Measurements from ENCODE around the gene TBC1D22A. TPM values are rescaled to one million over a fixed set of nuclear protein-coding genes. Genes with fewer than 3 reads are reported as not detected.

TBC1D22A gene
- total RNA-seq, 1 donor from 2014 or later, result 87.8 TPM

DNA sequence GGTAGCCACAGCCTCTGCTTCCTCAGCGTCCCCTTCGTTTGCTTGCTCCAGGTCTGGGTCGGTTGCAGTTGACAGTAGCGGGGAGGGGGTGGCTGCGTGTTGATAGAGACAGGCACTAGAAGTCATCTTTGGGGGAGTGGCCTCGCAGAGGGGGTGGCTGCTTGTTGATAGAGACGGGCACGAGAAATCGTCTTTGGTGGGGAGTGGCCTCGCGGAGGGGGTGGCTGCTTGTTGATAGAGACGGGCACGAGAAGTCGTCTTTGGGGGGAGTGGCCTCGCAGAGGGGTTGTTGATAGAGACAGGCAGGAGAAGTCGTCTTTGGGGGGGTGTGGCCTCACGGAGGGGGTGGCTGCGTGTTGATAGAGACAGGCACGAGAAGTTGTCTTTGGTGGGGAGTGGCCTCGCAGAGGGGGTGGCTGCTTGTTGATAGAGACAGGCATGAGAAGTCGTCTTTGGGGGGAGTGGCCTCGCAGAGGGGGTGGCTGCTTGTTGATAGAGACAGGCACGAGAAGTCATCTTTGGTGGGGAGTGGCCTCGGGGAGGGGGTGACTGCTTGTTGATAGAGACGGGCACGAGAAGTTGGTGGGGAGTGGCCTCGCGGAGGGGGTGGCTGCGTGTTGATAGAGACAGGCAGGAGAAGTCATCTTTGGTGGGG is 328.3 kb downstream of the TBC1D22A start:
- TF ChIP-seq, protein P1, sequence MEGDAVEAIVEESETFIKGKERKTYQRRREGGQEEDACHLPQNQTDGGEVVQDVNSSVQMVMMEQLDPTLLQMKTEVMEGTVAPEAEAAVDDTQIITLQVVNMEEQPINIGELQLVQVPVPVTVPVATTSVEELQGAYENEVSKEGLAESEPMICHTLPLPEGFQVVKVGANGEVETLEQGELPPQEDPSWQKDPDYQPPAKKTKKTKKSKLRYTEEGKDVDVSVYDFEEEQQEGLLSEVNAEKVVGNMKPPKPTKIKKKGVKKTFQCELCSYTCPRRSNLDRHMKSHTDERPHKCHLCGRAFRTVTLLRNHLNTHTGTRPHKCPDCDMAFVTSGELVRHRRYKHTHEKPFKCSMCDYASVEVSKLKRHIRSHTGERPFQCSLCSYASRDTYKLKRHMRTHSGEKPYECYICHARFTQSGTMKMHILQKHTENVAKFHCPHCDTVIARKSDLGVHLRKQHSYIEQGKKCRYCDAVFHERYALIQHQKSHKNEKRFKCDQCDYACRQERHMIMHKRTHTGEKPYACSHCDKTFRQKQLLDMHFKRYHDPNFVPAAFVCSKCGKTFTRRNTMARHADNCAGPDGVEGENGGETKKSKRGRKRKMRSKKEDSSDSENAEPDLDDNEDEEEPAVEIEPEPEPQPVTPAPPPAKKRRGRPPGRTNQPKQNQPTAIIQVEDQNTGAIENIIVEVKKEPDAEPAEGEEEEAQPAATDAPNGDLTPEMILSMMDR (IDR thresholded peaks at IDR 0.05), result no peak
- DNase-seq (ENCODE audit: low spot score in 2 of 2), result no peak
- intact Hi-C loops (cut with DNase I), result no loop called here
- H3K27me3 ChIP-seq, result no peaks in the 10 kb centered on the region
- no peaks in the 10 kb centered on the region for H3K4me1 ChIP-seq
- H3K27ac ChIP-seq, result no peak overlapping the region
- no peaks in the 10 kb centered on the region for H3K9me3 ChIP-seq
- H3K4me3 ChIP-seq, result peak overlapping the region in 1 of 2 donors; percentile 33
- H3K36me3 ChIP-seq, result no peaks in the 10 kb centered on the region

- TF ChIP-seq, protein P1 (IDR thresholded peaks at IDR 0.05), result no peak
- Histone ChIP-seq H3K36me3 (no peaks in the 10 kb centered on the region), H3K27me3 (no peaks in the 10 kb centered on the region), H3K27ac (no peak overlapping the region), H3K9me3 (no peaks in the 10 kb centered on the region), H3K4me3 (no peak overlapping the region), H3K4me1 (no peaks in the 10 kb centered on the region)
- DNase-seq (ENCODE audit: low spot score in 2 of 2), result no peak
- intact Hi-C loops (cut with DNase I), result no loop called here
Measured at GRCh38 chr22:47091246-47091651, 328.8 kb downstream of the TBC1D22A start.

DNA sequence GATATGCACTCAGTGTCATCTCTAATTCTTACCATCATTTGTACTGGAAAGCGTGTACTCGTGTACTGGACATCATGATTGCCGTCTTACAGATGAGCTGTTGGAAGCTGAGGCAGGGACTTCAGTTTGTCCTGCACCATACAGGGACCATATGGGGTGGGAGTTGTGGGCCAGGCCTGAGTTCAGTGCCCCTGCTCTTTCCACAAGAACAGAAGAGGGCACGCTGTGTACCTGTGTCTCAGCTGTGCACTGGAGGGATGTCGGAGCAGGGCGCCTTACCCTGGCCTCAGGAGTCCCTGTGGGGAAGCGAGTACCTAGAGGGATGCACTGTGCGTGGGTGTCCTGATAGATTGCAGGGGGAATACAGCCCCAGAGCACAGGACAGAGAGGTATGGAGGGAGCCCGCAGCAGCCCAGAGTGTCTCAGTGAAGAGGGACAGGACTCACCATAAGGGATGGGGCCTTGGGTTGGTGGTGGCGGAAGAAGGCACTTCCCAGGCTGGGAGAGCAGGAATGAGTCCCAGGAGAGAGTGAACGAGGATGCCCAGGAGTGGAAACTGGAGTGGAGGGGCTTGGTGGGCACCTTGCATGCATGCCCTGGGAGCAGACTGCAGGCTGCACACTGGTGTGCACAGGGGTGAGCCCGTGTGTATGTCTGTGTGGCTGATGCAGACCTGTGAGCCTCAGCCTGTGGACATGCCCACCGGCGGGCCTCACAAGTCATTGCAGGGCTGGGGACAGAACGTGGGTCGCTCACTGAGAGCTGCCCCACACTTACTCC is 329.7 kb downstream of the TBC1D22A start:
- Histone ChIP-seq H3K36me3 (no peaks in the 10 kb centered on the region), H3K27me3 (no peaks in the 10 kb centered on the region), H3K4me3 (no peak overlapping the region), H3K27ac (no peak overlapping the region), H3K4me1 (no peaks in the 10 kb centered on the region), H3K9me3 (no peaks in the 10 kb centered on the region)
- TF ChIP-seq, protein P1 (IDR thresholded peaks at IDR 0.05), result no peak
- intact Hi-C loops (cut with DNase I), result no loop called here
- DNase-seq (ENCODE audit: low spot score in 2 of 2), result no peak

DNA sequence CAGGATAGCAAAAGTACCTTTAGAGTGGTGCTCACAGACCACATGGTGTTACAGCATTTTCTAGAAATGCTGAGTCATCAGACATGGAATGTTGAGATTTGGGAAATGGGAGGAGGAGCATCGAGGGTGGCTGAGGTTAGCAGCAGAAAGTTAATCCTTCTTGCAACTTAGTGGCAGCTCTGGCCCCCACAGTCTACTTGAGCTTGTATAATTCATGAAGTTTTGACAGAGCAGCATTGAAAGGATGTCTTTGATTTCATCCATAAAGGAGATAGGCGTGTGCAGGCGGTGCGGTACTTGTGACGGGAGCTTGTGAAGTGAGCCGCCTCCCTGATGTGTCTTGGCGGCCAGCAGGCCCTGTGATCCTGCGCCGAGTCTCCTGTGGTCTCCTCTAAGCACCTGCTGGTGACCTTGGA is 330.5 kb downstream of the TBC1D22A start:
- Histone ChIP-seq H3K27me3 (no peaks in the 10 kb centered on the region), H3K4me3 (no peak overlapping the region), H3K36me3 (no peaks in the 10 kb centered on the region), H3K4me1 (no peaks in the 10 kb centered on the region), H3K27ac (no peak overlapping the region), H3K9me3 (no peaks in the 10 kb centered on the region)
- intact Hi-C loops (cut with DNase I), result no loop called here
- no peak for DNase-seq (ENCODE audit: low spot score in 2 of 2)
- TF ChIP-seq, protein P1 (IDR thresholded peaks at IDR 0.05), result no peak

DNA sequence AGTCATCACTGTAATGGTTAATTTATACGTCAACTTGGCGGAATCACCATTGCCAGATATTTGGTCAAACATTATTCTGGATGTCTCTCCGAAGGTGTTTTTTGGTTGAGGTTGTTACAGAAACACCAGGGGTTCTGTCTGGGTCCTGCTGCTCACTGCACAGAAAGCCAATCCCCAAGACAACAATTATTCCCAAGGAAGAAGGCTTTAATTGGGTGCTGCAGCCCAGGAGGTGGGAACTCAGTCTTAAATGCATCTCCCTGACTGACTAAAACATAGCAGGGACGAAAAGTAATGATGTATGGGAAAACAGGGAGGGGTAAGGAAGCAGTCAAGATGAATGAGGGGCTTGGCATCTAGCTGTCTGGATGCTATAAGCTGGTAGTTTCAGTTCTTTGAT is 331.3 kb downstream of the TBC1D22A start:
- no peak overlapping the region for H3K4me3 ChIP-seq
- TF ChIP-seq, protein P1 (IDR thresholded peaks at IDR 0.05), result no peak
- DNase-seq (ENCODE audit: low spot score in 2 of 2), result no peak
- H3K9me3 ChIP-seq, result no peaks in the 10 kb centered on the region
- intact Hi-C loops (cut with DNase I), result no loop called here
- no peaks in the 10 kb centered on the region for H3K4me1 ChIP-seq
- no peaks in the 10 kb centered on the region for H3K27me3 ChIP-seq
- H3K27ac ChIP-seq, result no peak overlapping the region
- H3K36me3 ChIP-seq, result no peaks in the 10 kb centered on the region

Measured in ascending aorta (tissue), 2 donors.